Lower leg skin (tissue), 3 donors: ENCODE measurements around the gene FAM13A.

Source experiments
- POLR2A ChIP-seq, 2 donors: fragments of 450-650 bp; IDR thresholded peaks; one replicate each; pipeline ENCODE4 v1.6.1; 2016 to 2017; ENCODE audit warnings: antibody characterized with exemption in 2 of 2, mild to moderate bottlenecking in 1 of 2, moderate library complexity in 1 of 2
- TF ChIP-seq, protein P1 (sequence below), 3 donors: fragments of 450-650 bp; IDR thresholded peaks; one replicate each; pipeline ENCODE4 v1.5.1; 2016; ENCODE audit warnings: antibody characterized with exemption in 3 of 3, mild to moderate bottlenecking in 3 of 3, moderate library complexity in 2 of 3

DNA sequence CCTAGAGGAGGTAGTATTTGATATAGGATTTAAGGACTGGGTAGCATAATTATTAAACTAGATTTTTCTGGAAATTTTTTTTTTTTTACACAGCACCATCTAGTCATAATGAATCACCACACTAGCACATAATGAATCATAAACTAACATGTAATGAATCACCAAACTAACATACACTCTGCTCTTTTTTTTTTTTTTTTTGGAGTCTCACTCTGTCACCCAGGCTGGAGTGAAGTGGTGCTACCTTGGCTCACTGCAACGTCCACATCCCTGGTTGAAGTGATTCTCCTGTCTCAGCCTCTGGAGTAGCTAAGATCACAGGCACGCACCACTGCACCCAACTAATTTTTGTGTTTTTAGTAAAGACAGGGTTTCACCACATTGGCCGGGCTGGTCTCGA is 92.5 kb downstream of the FAM13A start:
- TF ChIP-seq, protein P1, sequence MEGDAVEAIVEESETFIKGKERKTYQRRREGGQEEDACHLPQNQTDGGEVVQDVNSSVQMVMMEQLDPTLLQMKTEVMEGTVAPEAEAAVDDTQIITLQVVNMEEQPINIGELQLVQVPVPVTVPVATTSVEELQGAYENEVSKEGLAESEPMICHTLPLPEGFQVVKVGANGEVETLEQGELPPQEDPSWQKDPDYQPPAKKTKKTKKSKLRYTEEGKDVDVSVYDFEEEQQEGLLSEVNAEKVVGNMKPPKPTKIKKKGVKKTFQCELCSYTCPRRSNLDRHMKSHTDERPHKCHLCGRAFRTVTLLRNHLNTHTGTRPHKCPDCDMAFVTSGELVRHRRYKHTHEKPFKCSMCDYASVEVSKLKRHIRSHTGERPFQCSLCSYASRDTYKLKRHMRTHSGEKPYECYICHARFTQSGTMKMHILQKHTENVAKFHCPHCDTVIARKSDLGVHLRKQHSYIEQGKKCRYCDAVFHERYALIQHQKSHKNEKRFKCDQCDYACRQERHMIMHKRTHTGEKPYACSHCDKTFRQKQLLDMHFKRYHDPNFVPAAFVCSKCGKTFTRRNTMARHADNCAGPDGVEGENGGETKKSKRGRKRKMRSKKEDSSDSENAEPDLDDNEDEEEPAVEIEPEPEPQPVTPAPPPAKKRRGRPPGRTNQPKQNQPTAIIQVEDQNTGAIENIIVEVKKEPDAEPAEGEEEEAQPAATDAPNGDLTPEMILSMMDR (IDR thresholded peaks at IDR 0.05), result no peak
- TF ChIP-seq POLR2A (IDR thresholded peaks at IDR 0.05), result no peak
